EH (cell line): Measurements from ENCODE around the gene CYB5R3.
"Not testable (repeated sequence)": the region's sequence is repeated elsewhere in the genome, so short reads cannot be mapped to it uniquely, and the experiment has no call there.

Experiments
- DNase-seq: peaks from one replicate; pipeline ENCODE4 v3.0.0-alpha.2; 2015; ENCODE audit warnings: low read depth

The CYB5R3 gene

DNA sequence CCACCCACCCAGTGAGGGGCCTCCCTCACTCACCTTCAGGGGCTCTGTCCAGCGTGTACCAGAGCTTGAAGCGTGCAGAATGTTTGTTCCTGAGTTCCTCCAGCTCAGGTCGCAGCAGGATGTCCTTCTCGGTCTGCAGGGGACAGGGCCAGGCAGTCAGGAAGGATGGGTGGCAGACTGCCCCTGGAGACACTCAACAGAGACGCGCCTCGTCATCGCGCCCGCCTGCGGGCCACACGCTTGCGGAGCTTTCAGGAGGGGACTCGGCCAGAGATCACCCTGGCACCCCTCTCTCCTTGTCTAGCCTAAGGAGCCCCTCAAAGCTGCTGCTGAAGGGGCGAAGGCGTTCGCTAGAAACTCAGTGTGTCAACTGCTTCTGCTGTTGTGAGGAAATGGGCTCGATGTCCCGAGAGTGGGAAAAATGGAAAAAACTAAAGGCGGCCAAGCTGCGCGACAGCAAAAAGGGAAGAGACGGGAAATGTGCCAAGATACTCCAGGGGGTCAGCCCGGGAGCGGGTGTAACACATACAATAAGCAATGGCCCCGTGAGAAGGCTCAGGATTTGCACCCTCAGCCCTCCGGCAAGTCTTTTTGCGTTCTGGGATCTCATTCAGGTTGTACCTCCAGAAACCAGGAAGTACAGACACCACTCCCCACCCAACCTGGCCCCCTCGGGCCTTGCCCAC, 25.3 kb downstream of the CYB5R3 start:
- no peak for DNase-seq

DNA sequence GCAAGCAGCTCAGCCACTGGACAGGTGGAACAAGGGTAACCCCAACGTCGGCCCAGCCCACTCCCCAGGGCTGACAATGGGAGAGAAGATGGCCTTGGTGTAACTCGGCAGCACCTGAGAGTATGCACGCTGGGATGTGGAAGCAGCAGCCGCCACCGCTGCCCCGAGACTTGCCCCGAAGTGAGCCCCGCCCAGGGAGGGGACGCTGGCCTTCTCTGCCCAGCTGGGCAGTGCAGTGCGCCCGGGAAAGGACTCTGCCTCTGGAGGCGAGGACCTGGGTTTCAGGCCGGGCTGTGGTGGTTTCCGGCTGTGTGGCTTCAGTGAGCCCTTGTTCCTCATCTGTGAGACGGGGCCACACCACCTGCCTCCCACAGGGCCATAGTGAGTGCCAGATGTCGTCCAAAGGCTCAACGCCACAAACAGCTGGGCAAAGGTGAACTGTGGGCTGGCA, 25.9 kb downstream of the CYB5R3 start:
- DNase-seq: no peak

GRCh38 chr22:42622061-42622710, 27.0 kb downstream of the CYB5R3 start:
- DNase-seq: no peak

- DNase-seq: peak; percentile 82
These were observed 27.6 kb downstream of the CYB5R3 start for GRCh38 chr22:42621505-42622002.

GRCh38 chr22:42620084-42620483, 29.1 kb downstream of the CYB5R3 start:
- DNase-seq: no peak

GRCh38 chr22:42619261-42620063, 29.7 kb downstream of the CYB5R3 start:
- no peak for DNase-seq

DNA sequence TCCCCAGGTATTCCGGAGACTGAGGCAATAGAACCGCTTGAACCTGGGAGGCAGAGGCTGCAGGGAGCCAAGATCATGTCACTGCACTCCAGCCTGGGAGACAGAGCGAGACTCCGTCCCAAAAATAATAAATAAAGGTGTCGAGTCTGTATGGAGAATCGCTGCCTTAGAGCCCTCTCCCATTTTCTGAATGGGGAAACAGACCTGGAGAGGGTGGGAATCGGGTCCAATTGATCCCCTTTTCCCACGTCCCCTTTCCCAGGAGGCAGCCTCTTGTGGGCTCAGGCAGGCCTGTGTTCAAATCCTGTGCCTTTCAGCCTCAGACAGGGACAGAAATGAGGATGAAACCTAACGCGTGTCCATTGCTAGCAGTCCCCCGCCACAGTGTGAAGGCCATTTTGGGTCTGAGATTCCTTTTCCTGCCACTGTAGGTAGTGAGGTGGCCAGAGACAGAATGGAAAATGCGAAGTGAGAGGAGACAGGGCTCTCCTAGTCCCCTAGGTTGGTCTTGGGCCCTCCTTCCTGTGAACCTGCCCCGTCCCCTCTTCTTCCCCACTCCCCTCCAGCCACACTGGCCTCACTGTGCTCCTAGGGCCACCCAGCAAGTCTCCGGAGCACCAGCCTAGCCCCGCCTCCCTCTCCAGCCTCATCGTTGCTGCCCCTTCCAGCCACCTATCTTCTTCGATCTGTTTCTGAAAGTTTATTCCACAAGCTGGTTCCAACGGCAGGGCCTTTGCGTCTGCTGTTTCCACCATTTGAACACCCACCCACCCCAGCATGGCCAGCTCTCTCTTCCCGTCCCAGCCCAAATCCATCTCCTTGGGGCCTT, 31.8 kb downstream of the CYB5R3 start:
- DNase-seq: no peak

DNA sequence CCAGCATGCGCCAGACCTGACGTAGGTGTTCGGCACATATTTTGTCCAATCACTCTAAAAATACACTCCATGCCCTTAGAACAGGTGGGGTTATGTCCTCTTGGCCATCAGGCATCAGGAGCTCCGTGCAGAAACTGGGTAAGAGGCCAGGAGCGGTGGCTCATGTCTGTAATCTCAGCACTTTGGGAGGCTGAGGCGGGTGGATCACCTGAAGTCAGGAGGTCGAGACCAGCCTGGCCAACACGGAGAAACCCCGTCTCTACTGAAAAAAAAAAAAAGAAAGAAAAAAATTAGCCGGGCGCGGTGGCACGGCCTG, 33.4 kb downstream of the CYB5R3 start:
- DNase-seq: not testable (repeated sequence)

DNA sequence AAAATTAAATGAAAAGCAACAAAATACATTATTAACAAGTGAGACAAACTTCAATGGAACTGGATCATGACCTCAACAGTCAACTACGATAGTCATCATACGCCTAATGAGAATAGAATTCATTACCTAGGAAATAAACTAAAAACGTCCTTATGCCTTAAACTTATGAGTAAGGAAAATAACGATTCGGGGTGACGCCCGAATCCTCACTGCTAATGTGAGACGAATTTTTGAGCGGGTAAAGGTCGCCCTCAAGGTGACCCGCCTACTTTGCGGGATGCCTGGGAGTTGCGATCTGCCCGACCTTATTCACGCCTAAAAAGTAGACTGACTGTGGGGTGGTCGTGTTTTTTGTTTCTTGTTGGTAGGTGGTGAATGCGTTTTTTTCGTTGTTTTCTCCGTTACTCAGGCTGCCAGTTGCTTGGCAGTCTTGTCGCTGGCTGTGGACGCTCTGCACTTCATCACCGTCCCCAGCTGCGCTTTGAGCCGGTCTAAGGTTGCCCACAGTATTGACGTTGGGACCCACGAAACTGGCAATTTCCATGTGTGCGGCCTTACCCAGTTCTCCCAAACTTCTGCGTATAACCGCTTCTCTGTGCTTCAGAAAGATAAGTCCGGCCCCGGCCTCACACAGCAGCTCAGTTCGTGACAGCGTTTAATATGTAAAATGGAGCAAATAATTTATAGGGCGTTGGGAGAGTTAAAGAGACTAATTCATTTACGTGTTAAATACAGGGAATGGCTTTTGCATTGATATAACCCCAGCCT, 33.9 kb downstream of the CYB5R3 start:
- peak; percentile 99 for DNase-seq

GRCh38 chr22:42614312-42615091, 34.7 kb downstream of the CYB5R3 start, which contains the start of gene POLDIP3:
Gene POLDIP3 (minus strand): TSS chr22:42614883. CDS start chr22:42614857, 26 bp downstream.
- DNase-seq: peak; percentile 98

DNA sequence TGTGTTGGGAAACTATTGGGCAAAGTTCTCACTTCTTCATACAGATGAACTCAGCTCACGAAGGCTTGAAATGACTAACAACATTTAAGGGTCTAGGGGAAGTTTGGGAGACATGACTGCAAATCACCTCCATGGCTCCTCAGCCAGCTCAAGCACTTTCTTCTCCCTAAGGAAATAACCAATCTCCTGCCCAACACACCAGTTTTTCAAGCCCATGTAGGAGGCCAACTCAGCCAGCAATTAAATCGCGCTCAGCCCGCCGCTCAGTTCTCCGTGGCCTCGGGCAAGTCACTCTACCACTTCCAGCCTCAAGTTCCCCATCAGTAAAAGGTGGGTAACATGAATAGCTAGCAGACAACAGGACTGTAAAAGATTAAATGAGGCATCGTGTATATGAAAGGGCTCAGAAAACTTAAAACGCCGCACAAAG, 35.3 kb downstream of the CYB5R3 start:
- DNase-seq: peak; percentile 55

DNA sequence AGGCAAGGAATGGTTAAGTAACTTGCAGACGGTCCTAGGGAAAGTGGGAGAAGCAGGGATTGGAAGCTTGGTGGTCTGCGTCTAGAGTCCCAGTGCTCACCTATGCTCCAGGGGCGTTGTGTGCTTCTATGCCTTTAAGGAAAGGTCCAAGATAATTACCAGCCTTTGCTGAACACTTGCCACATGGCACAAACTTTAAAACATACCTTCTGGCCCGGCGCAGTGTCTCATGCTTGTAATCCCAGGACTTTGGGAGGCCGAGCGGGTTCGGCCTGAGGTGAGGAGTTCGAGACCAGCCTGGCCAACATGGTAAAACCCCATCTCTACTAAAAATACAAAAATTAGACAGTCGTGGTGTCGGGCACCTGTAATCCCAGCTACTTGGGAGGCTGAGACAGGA, 36.9 kb downstream of the CYB5R3 start:
- no peak for DNase-seq

DNA sequence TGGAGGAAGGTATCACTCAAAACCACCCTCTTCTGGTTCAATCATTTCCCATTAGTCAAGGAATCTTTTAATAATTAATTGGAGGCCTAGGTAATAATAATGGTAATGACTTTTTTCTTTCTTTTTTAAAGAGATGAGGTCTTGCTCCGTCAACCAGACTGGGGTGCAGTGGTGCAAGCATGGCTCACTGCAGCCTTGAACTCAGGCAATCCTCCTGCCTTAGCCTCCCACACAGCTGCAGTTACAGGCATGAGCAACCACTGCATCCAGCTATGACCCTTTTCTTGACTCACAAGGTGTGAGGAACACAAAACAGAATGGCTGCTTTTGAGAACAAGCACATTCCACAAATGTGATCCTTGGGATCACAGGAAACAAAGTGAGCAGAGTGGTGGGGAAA, 38.1 kb downstream of the CYB5R3 start:
- DNase-seq: no peak

GRCh38 chr22:42610186-42610585, 39.0 kb downstream of the CYB5R3 start:
- no peak for DNase-seq

- DNase-seq: peak; percentile 65
These were observed 40.3 kb downstream of the CYB5R3 start for GRCh38 chr22:42608823-42609361.

- DNase-seq: no peak
These were observed 40.9 kb downstream of the CYB5R3 start for GRCh38 chr22:42608136-42608822.

- DNase-seq: not testable (repeated sequence)
These were observed 41.6 kb downstream of the CYB5R3 start for GRCh38 chr22:42607641-42608040.

DNA sequence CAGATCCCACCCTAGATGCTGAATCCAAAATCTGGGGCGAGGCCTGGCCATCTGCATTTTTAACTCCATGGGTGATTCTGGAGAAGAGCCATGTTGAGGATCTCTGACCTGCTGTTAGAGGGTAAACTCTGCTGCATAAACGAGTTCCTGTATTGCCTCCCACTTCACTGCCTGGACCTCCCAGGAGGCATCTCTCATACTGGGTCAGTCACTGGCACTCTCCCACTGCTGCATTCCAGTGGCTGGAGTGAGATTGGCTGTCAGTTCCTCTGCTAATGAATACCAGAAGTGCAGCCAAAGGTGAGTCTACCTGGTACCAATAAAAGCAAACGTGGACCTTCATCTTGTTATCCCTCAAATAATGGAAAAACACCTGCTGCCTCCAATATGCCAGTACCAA, 44.8 kb downstream of the CYB5R3 start:
- DNase-seq: peak; percentile 55

DNA sequence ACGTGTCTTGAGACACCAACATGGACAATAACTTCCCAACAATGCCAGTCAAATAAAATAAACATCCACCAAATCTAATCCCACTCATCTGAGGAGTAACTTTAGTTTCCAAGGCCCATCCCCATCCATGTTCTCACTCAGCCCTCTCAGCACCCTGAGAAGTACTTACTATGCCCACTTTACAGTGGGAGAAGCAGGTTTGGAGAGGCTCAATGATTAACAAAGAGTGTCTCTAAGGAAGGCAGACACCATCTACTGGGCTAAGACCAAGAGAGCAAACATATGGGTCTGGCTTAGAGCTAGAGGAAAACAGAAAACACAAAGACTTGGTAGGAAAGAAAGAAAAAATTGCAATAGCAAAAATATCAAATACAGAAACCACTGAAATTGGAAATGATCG, 45.8 kb downstream of the CYB5R3 start:
- DNase-seq: no peak
